ENCODE results near the gene FBXL4.

- TF ChIP-seq REST (IDR thresholded peaks at IDR 0.05; ENCODE audit: insufficient replicate concordance, low read depth) (no peak), GABPA (IDR thresholded peaks at IDR 0.05; ENCODE audit: low read depth) (no peak)
- TF ChIP-seq, protein P1, sequence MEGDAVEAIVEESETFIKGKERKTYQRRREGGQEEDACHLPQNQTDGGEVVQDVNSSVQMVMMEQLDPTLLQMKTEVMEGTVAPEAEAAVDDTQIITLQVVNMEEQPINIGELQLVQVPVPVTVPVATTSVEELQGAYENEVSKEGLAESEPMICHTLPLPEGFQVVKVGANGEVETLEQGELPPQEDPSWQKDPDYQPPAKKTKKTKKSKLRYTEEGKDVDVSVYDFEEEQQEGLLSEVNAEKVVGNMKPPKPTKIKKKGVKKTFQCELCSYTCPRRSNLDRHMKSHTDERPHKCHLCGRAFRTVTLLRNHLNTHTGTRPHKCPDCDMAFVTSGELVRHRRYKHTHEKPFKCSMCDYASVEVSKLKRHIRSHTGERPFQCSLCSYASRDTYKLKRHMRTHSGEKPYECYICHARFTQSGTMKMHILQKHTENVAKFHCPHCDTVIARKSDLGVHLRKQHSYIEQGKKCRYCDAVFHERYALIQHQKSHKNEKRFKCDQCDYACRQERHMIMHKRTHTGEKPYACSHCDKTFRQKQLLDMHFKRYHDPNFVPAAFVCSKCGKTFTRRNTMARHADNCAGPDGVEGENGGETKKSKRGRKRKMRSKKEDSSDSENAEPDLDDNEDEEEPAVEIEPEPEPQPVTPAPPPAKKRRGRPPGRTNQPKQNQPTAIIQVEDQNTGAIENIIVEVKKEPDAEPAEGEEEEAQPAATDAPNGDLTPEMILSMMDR (IDR thresholded peaks at IDR 0.05; ENCODE audit: insufficient read depth, low read length), result no peak
Measured at GRCh38 chr6:98875375-98875774, 72.4 kb downstream of the FBXL4 start.

Data from HL-60 (cell line).